ENCODE measurements around the gene HAUS5. TPM values are rescaled to one million over a fixed set of nuclear protein-coding genes. Genes with fewer than 3 reads are reported as not detected.
A peak's percentile ranks its signal among the peaks of the same experiment; 100 is the strongest.

Gene HAUS5
- total and polyA plus RNA-seq, 10 of the 15 experiments (the other 5 are each of a cell fraction or from before 2014, with no cell fraction given) = 3.1 to 32.6 (median 17.6) TPM

GRCh38 chr19:35628565-35629331 is 16.2 kb downstream of the HAUS5 start, which contains the start of gene RBM42:
TSS of gene RBM42 (plus strand) at chr19:35629036. CDS start at chr19:35629154, 118 bp downstream.
- ChIA-PET RAD21 (ENCODE audit: unreplicated experiment) (no interaction called here), SMC1A (ENCODE audit: uncharacterized antibody, unreplicated experiment) (interaction anchor here (0.9 kb wide), 1 partner anchor 9 kb away, joined by 4 read pairs; no protein-coding TSS in a partner anchor), CTCF (no interaction called here), POLR2A (interaction anchor here (1.1 kb wide), 1 partner anchor 14 kb away, joined by 5 read pairs; the partner anchor contains the start of gene ETV2)
- intact Hi-C loops (cut with micrococcal nuclease; ENCODE audit: unreplicated experiment) = no loop called here
- ATAC-seq (peak; percentile 100), FAIRE-seq (peak; percentile 100), DNase-seq (ENCODE audit: low read depth, low spot score) (peak; percentile 98)
- WGBS (ENCODE audit: insufficient coverage, insufficient replicate concordance, low lambda C conversion rate, missing lambda C conversion rate) = under 1% methylated on average over 55 of the region's 56 CpGs
- H3K9me3 ChIP-seq (replicated peaks; ENCODE audit: control insufficient read depth, insufficient read depth, low read length) = no peaks in the 10 kb centered on the region
- H3K4me1 ChIP-seq (ENCODE audit: control insufficient read depth, insufficient read depth, low read length) = no peaks in the 10 kb centered on the region; the same call in 1 of the 2 replicates
- BruUV-seq (replicated peaks) = no TSS peak
- peaks cover 2 to 4% of the 10 kb centered on the region in 2 experiments; a peak in 2 of 4 replicates for H3K36me3 ChIP-seq (ENCODE audit: control insufficient read depth in 2 of 2, insufficient read depth in 2 of 2, low read length in 1 of 2)
- peak within 1 kb of the TSS; percentile 82 for H2AFZ ChIP-seq (ENCODE audit: control insufficient read depth, low read depth, low read length)
- H3K27ac ChIP-seq (ENCODE audit: control insufficient read depth, insufficient read depth) = peak within 1 kb of the TSS; percentile 81
- peak within 1 kb of the TSS; percentile 91 for H3K4me3 ChIP-seq
- H3K27me3 ChIP-seq (replicated peaks in 1 of 2; ENCODE audit: control insufficient read depth in 2 of 2, insufficient read depth in 2 of 2, low read length in 1 of 2) = no peaks in the 10 kb centered on the region
- H3K4me2 ChIP-seq (ENCODE audit: control insufficient read depth, insufficient read depth) = peak within 1 kb of the TSS; percentile 99
- peaks cover 10% of the 10 kb centered on the region for H3K79me2 ChIP-seq (ENCODE audit: control insufficient read depth, insufficient read depth, low read length)
- peak within 1 kb of the TSS; percentile 91 for H3K9ac ChIP-seq (ENCODE audit: control insufficient read depth, insufficient read depth, low read length)
- no peaks in the 10 kb centered on the region for H4K20me1 ChIP-seq (ENCODE audit: control insufficient read depth, insufficient read depth)
- in situ Hi-C loops (cut with MboI) = no loop called here
- TF ChIP-seq ATF7 (IDR thresholded peaks at IDR 0.05; ENCODE audit: low read depth) (peak; percentile 100), MYB (IDR thresholded peaks at IDR 0.05; ENCODE audit: borderline replicate concordance, low read depth, low read length) (no peak), BHLHE40 (IDR thresholded peaks at IDR 0.05; ENCODE audit: borderline replicate concordance in 1 of 2, low read depth in 2 of 2, low read length in 1 of 2) (peak; percentile 34 to 43; a peak in 1 of 4 replicates), MEF2B (IDR thresholded peaks at IDR 0.05; ENCODE audit: partially characterized antibody, poor library complexity, severe bottlenecking) (no peak), MXI1 (IDR thresholded peaks at IDR 0.05; ENCODE audit: low read depth, low read length) (no peak), TCF12 (IDR thresholded peaks at IDR 0.05; ENCODE audit: low read depth, low read length) (peak; percentile 26; the same call in 1 of the 2 replicates), BCLAF1 (IDR thresholded peaks at IDR 0.05) (no peak), CHD1 (IDR thresholded peaks at IDR 0.05; ENCODE audit: low read depth, low read length) (no peak), MLLT1 (IDR thresholded peaks at IDR 0.05) (0 out of 2 replicates have a peak, but pooled peaks have one; percentile 21), NFYA (IDR thresholded peaks at IDR 0.05; ENCODE audit: borderline replicate concordance, low read depth, low read length) (peak; percentile 58), NR2F1 (conservative IDR thresholded peaks at IDR 0.05) (no peak; the same call in 1 of the 2 replicates), EGR1 (IDR thresholded peaks at IDR 0.05; ENCODE audit: borderline replicate concordance in 1 of 2, low read depth in 2 of 2, low read length in 2 of 2) (no peak), GATAD2B (conservative IDR thresholded peaks at IDR 0.05; ENCODE audit: low read depth) (0 out of 2 replicates have a peak, but pooled peaks have one; percentile 14), ZNF592 (IDR thresholded peaks at IDR 0.05) (no peak)
